HG03571 (cell line): Measurements from ENCODE around the gene LAMTOR1.

Experiments used
- ATAC-seq: cut with Tn5 transposase; IDR thresholded peaks from one replicate; pipeline ENCODE4 v1.9.1; 2021; ENCODE audit not compliant: unreplicated experiment

The LAMTOR1 gene

GRCh38 chr11:72083414-72083813 is 19.7 kb downstream of the LAMTOR1 start:
- ATAC-seq = no peak

DNA sequence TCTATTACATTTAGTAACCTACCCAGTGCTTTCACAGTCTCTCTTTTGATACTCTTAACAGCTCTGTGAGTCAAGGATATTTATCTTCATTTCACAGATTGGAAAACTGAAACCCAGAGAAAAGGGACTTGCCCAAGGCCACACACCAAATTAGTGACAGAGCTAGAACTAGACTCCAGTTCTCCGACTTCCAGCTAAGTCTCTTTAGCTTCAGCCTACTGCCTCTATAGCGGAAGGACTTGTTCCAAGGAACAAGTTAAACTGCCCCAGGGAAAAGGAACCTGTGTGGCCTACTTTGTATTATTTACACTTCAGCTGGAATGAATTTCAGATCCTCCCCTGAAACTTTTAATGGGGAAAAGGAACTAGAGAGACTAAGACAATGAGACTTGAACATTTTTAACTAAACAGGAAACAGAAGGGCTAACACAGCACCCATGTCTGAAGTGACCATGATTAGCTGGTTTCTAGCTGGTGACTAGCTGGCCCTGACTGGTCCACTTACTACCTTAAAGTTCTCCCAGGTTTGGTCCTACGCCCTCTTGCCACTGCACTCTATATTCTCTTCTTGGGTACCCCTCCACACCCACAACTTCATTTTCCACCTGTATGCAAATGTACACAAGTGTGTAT is 21.2 kb downstream of the LAMTOR1 start:
- no peak for ATAC-seq

- no peak for ATAC-seq
These were observed 21.9 kb downstream of the LAMTOR1 start for GRCh38 chr11:72081184-72081644.

DNA sequence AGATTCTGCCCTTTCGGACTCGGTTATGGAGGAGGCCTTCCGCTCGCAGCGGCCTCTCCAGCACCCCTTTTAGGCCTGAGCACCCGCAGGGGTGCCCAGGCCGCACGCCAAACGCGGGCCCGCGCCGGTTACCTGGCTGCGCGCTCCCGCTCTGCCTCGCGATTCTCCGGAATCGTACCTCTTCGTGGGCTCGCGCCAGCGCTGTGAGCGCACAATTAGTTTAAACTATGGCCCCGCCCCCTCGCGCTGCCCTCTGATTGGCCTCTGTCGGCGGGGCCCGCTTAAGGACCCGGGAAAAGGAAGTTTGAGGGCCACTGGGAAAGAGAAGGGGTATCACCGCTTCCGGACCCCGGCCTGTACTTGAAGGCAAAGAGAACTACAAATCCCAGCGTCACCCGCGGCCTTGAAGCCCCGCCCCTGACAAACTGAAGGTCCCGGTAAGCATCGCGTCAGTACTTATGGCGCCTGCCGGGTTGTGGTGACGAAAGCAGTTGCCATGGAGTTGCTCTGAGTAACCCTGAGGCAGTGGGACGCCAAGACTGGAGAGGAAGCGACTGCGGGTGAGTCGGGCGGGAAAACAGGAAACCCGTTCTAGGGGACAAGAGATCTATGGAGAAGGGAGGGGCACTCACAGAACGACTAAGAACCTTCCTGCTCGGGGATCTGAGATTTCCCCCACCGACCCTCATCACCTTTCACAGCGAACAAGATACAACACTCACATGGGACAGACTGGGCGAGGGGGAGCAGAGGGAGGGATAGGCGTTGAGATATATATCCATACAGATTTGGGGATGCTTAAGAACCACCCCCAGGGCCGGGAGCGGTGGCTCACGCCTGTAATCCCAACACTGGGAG is 22.5 kb downstream of the LAMTOR1 start, which contains the start of the genes LRRC51 and NUMA1:
Gene LRRC51, plus strand, starts transcription at position 525 of the 858 bp plus-strand sequence. CDS start 8,234 bp downstream, outside the sequence.
Gene NUMA1, minus strand, starts transcription at position 217 of the 858 bp plus-strand sequence. CDS start 44,599 bp downstream, outside the sequence.
- ATAC-seq = peak; percentile 91

DNA sequence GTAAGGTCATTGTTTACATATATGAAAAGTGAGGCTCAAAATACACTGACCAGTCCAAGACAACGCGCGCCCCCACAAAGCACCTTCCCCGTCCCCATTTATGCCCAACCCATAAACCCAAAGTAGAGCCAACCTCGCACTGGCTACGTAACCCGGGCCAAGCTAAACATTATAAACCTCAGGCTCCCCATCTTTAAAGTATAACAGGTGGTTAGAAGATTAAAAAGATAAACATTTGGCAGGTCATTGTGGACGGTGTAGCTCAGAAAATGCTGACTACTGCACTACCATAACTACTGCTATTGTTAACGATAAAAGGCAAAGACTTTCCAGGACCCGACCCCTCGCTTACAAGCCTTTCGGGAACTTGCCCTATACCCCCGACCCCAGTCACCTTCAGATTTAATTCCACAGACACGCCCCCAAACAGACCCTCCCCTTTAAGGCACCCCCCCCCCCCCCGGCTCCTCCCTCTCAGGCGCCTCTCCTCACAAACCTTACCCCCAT is 23.2 kb downstream of the LAMTOR1 start:
- ATAC-seq = no peak

DNA sequence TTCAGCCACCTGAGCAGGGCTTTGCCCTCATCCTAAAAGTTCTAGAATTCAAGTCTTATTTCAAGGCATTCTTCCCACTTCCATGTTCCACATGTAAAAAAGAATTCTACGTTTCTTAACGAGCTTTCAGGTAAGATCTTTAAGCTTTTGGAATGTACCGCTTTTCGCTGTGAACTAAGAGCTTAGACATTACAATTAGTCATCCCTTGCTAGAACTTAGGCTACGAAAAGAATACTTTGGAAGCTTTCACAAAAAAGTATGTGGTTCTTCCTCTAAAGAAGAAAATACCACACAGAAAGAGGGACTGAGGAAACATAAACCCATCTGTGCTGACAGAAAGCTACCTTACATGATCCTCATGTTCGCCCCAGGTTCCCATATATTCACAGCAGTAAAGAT is 24.6 kb downstream of the LAMTOR1 start:
- no peak for ATAC-seq

DNA sequence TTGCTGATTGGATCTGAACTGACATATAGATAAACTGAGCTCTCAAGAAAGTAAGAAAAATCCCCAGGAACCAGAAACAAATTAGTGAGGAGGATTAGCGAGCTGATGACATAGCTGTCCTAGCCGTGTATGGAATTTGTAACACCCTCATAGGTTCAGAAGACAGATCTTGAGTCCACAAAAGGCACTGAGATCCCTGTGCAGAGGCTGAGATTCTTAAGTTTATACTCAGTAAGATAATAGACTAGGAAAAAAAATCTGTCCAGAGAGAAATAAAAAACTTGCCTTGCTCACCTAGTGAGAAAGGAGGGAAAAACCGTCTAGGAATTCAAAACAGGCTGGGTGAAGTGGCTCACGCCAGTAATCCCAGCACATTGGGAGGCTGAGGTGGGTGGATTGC is 27.3 kb downstream of the LAMTOR1 start:
- no peak for ATAC-seq

DNA sequence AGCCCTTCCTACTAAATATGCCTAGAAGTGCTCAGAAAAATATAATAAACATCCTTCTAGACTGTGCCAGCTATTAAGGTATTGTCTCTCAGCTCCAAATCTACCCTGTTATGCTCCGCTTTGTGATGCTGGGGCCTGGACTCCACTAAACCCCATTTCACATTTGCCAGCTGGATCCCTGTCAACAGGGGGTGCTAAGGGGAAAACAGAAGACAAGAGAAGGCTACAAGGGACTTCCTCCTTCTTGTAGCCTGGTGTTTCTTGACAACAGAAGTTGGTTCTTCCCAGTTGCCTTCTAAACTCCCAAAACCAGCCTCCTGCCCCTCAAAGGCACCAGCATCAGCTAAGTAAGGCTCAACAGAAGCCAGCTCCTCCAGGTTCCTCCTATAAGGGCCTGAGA is 28.0 kb downstream of the LAMTOR1 start:
- no peak for ATAC-seq

DNA sequence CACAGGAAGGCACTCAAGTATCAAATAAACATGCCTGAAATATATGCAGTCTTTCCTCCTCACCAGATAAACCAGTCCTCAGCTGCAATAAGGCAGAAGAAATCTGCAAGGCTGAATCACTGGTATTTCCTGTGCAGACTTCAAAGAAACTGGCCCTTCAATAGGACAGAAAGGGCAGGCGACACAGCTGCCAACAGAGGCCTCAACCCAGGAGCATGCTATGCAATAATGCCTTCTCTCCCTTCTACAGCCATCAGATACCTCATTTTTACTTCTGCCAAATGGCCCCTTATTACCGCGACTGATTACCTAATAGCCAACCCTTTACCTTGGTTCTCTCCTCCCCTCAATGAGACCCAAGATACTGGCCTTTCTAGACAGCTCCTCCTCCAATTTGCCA is 30.7 kb downstream of the LAMTOR1 start:
- no peak for ATAC-seq

DNA sequence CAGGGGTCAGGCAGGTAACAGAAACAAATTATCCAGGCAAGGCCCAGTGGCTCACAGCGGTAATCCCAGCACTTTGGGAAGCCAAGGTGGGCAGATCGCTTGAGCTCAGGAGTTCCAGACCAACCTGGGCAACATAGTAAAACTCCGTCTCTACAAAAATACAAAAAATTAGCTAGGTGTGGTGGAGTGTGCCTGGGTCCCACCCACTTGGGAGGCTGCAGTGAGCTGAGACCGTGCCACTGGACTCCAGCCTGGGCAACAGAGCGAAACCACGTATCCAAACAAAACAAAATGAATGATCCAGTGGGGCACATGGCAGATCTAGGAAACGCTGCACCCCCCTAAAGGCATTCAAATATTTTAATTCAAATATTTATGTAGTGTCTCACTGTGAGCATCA is 32.6 kb downstream of the LAMTOR1 start:
- no peak for ATAC-seq

GRCh38 chr11:72069787-72070251 is 33.3 kb downstream of the LAMTOR1 start:
- peak; percentile 53 for ATAC-seq

- no peak for ATAC-seq
These were observed 33.9 kb downstream of the LAMTOR1 start for GRCh38 chr11:72069200-72069599.

DNA sequence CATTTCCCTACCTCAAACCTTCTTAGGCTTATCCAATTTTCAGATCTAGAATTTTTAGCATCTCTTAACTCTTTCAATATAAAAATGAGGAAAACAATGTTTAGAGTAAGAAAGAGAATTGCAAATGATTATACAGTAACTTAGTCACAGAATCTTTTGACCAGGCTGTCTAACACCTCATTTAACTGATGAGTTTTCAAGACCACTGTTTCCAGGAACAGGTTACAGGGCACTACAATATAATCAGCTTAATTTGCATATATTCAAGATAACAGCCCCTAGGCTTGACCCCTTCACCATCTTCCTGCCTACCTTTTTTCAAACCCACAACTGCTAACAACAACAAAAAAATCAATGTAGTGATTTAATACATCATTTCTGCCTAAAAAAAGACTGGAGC is 35.4 kb downstream of the LAMTOR1 start:
- no peak for ATAC-seq

DNA sequence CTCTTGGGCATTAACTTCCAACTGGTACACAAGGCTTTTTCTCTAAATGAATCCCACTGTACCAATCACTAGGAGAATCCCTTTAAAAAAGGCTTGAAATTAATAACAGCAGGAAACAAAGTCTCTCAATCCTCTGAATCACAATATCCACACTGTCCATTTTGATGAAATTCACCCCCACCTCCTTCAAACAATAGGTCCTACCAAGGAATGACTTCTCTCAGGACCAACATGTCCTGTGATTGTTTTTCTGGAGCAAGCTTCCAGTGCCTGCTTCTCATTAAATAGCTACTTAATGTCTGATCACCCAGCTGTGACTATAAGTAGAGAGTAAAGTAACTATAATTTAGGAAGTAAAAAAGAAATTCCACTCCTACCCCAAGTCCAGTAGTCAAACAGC is 35.8 kb downstream of the LAMTOR1 start:
- ATAC-seq = no peak

GRCh38 chr11:72066855-72067254 is 36.2 kb downstream of the LAMTOR1 start:
- no peak for ATAC-seq

GRCh38 chr11:72061739-72062396 is 41.2 kb downstream of the LAMTOR1 start:
- no peak for ATAC-seq

GRCh38 chr11:72058416-72059034 is 44.6 kb downstream of the LAMTOR1 start:
- ATAC-seq = no peak

DNA sequence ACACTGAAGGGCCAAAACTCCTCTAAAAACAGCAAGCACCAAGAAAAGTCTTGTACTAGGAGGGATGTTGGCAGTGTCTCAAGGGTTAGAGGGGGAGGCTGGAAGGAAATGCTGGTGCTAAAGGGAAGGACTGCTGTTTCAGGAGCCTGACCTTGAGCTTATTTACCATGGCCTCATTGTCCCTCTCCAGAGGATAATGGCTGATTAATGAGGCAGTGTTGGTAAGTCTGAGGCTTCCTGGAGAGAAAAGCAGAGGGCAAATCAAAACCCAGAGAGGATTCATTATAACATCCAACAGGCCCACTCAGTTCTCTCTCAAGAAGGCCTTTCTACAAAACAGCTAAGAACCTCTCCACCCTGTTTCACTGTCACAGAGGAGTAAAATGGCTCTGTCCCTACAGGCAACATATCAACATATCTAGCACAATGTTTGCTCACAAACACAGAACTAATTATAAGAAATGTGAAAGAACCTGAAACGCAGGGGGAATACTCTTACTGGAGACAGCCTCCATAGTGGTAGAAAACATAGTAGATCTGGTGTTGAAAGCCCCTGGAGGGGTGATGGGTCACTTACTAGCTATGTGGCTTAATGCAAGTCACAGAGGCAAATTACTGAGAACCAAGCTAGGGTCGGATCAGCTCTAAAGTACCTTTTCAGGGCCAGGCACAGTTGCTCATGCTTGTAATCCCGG is 54.2 kb downstream of the LAMTOR1 start:
- no peak for ATAC-seq
